GM19193 (cell line): ENCODE data around the gene RCN2.
A peak's percentile ranks its signal among the peaks of the same experiment; 100 is the strongest.

Experiments
- POLR2A ChIP-seq: IDR thresholded peaks from 4 replicates; pipeline ENCODE4 v1.6.1; 2011; ENCODE audit not compliant: insufficient read depth, insufficient read length; ENCODE audit errors: extremely low read depth

The RCN2 gene

GRCh38 chr15:76931397-76932134, at the start of gene RCN2:
Gene RCN2 (plus strand): TSS chr15:76931749. CDS start chr15:76931842, 93 bp downstream.
- peak; percentile 95 for TF ChIP-seq POLR2A

GRCh38 chr15:76885212-76885611, 46.3 kb upstream of the RCN2 start:
- no peak for TF ChIP-seq POLR2A

- TF ChIP-seq POLR2A = no peak
These were observed 37.4 kb upstream of the RCN2 start for GRCh38 chr15:76894174-76894573.

GRCh38 chr15:76898102-76898501, 33.4 kb upstream of the RCN2 start:
- TF ChIP-seq POLR2A = no peak

- no peak for TF ChIP-seq POLR2A
These were observed 29.6 kb upstream of the RCN2 start for GRCh38 chr15:76901965-76902364.

- no peak for TF ChIP-seq POLR2A
These were observed 28.3 kb upstream of the RCN2 start for GRCh38 chr15:76903251-76903681.

- no peak for TF ChIP-seq POLR2A
These were observed 27.0 kb upstream of the RCN2 start for GRCh38 chr15:76904461-76905012.

GRCh38 chr15:76905013-76905839, 26.3 kb upstream of the RCN2 start, which contains the start of gene SCAPER:
Gene SCAPER (minus strand): TSS chr15:76905340. CDS start chr15:76883817, 21,523 bp downstream.
- peak; percentile 72 for TF ChIP-seq POLR2A

GRCh38 chr15:76905855-76906254, 25.7 kb upstream of the RCN2 start:
- no peak for TF ChIP-seq POLR2A

GRCh38 chr15:76912430-76912829, 19.1 kb upstream of the RCN2 start:
- TF ChIP-seq POLR2A = no peak

GRCh38 chr15:76913737-76914136, 17.8 kb upstream of the RCN2 start:
- no peak for TF ChIP-seq POLR2A

- TF ChIP-seq POLR2A = no peak
These were observed 15.2 kb upstream of the RCN2 start for GRCh38 chr15:76916369-76916768.

GRCh38 chr15:76928201-76928600, 3.3 kb upstream of the RCN2 start:
- TF ChIP-seq POLR2A = no peak

GRCh38 chr15:76929011-76929760, 2.4 kb upstream of the RCN2 start:
- TF ChIP-seq POLR2A = no peak
